ENCODE results near the gene RIMKLA. TPM values are rescaled to one million over a fixed set of nuclear protein-coding genes. Genes with fewer than 3 reads are reported as not detected.

Gene RIMKLA
- total RNA-seq, 1 donor from 2014 or later: 0.25 TPM

DNA sequence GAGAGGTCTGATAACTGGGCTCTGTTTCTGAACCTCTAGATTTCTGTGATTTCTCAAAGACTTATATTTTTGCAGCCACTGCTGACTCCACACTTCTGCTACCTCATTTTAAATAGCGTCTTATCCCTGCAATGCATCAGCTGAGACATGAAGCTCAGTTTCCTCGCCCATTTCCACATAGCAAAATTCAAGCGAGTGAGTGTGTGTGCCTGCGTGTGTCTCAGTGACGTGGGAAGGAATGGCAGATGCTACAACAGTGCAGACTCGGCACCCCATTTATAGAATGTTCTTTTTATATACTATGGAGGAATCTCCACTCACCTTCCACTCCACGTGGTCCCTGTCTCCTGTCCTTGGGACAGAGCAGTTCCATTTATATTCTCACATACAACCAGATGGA, 39.5 kb downstream of the RIMKLA start:
- Histone ChIP-seq H3K27me3 (no peaks in the 10 kb centered on the region), H3K4me3 (no peak overlapping the region), H3K36me3 (no peaks in the 10 kb centered on the region), H3K9me3 (no peaks in the 10 kb centered on the region), H3K4me1 (peaks cover 19% of the 10 kb centered on the region), H3K27ac (no peak overlapping the region)
- intact Hi-C loops (cut with DNase I): no loop called here
- DNase-seq (ENCODE audit: extremely low spot score in 2 of 2): no peak
- TF ChIP-seq, protein P1, sequence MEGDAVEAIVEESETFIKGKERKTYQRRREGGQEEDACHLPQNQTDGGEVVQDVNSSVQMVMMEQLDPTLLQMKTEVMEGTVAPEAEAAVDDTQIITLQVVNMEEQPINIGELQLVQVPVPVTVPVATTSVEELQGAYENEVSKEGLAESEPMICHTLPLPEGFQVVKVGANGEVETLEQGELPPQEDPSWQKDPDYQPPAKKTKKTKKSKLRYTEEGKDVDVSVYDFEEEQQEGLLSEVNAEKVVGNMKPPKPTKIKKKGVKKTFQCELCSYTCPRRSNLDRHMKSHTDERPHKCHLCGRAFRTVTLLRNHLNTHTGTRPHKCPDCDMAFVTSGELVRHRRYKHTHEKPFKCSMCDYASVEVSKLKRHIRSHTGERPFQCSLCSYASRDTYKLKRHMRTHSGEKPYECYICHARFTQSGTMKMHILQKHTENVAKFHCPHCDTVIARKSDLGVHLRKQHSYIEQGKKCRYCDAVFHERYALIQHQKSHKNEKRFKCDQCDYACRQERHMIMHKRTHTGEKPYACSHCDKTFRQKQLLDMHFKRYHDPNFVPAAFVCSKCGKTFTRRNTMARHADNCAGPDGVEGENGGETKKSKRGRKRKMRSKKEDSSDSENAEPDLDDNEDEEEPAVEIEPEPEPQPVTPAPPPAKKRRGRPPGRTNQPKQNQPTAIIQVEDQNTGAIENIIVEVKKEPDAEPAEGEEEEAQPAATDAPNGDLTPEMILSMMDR (IDR thresholded peaks at IDR 0.05): no peak
- no peak for TF ChIP-seq POLR2AphosphoS5 (IDR thresholded peaks at IDR 0.05; ENCODE audit: insufficient read depth in 1 of 2, low read depth in 1 of 2)

DNA sequence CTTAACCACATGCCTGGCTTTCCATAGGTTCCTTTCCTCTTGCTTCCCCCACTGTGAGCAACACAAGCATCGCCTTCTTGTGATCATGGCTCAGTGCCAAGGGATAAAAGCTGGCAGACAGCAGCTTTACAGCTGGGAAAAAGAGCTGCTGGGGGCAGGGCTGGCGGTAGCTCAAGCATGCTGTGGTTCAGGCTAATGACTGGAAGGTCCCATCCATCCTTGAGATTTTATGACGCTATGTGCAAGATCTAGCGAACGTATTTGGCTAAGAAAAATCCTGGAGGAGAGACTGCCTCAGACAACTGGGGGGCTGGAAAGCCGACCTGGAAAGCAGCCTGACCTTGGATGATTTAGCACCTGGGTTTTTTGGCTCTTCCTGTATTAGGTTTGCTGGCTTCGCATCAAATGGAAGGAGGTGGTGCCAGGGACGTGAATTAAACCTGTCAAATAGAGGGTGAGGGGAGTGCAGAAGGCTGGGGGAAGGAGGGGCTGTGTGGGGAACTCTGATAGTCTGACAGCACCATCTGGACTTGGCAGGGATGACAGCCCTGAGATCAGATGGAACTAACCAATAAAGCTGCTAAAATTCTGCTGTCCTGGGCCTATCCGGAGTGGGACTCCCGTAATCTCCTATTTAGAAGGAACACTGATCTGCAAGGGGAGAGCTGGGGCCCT, 40.5 kb downstream of the RIMKLA start:
- Histone ChIP-seq H3K4me3 (no peak overlapping the region), H3K27me3 (no peaks in the 10 kb centered on the region), H3K36me3 (no peaks in the 10 kb centered on the region), H3K27ac (no peak overlapping the region), H3K4me1 (peaks cover 19% of the 10 kb centered on the region), H3K9me3 (no peaks in the 10 kb centered on the region)
- TF ChIP-seq, protein P1 (IDR thresholded peaks at IDR 0.05): no peak
- TF ChIP-seq POLR2A (IDR thresholded peaks at IDR 0.05): no peak
- TF ChIP-seq POLR2AphosphoS5 (IDR thresholded peaks at IDR 0.05; ENCODE audit: insufficient read depth in 1 of 2, low read depth in 1 of 2): no peak
- no peak for DNase-seq (ENCODE audit: extremely low spot score in 2 of 2)
- intact Hi-C loops (cut with DNase I): no loop called here

- no peak overlapping the region for H3K4me3 ChIP-seq
- H3K9me3 ChIP-seq: no peaks in the 10 kb centered on the region
- H3K4me1 ChIP-seq: peaks cover 19% of the 10 kb centered on the region
- intact Hi-C loops (cut with DNase I): no loop called here
- no peaks in the 10 kb centered on the region for H3K36me3 ChIP-seq
- no peaks in the 10 kb centered on the region for H3K27me3 ChIP-seq
- DNase-seq (ENCODE audit: extremely low spot score in 2 of 2): no peak
- H3K27ac ChIP-seq: no peak overlapping the region
- TF ChIP-seq POLR2A (IDR thresholded peaks at IDR 0.05): no peak
- no peak for TF ChIP-seq POLR2AphosphoS5 (IDR thresholded peaks at IDR 0.05; ENCODE audit: insufficient read depth in 1 of 2, low read depth in 1 of 2)
- TF ChIP-seq, protein P1 (IDR thresholded peaks at IDR 0.05): no peak
Measured at GRCh38 chr1:42422737-42423136, 42.1 kb downstream of the RIMKLA start.

GRCh38 chr1:42423681-42424080, 43.1 kb downstream of the RIMKLA start:
- no peak for TF ChIP-seq POLR2AphosphoS5 (IDR thresholded peaks at IDR 0.05; ENCODE audit: insufficient read depth in 1 of 2, low read depth in 1 of 2)
- TF ChIP-seq POLR2A (IDR thresholded peaks at IDR 0.05): no peak
- TF ChIP-seq, protein P1 (IDR thresholded peaks at IDR 0.05): no peak
- Histone ChIP-seq H3K27ac (no peak overlapping the region), H3K4me1 (peaks cover 19% of the 10 kb centered on the region), H3K9me3 (no peaks in the 10 kb centered on the region), H3K36me3 (no peaks in the 10 kb centered on the region), H3K4me3 (no peak overlapping the region), H3K27me3 (no peaks in the 10 kb centered on the region)
- DNase-seq (ENCODE audit: extremely low spot score in 2 of 2): no peak
- intact Hi-C loops (cut with DNase I): no loop called here

GRCh38 chr1:42424201-42424600, 43.6 kb downstream of the RIMKLA start:
- Histone ChIP-seq H3K27ac (no peak overlapping the region), H3K36me3 (no peaks in the 10 kb centered on the region), H3K4me3 (no peak overlapping the region), H3K9me3 (no peaks in the 10 kb centered on the region), H3K27me3 (no peaks in the 10 kb centered on the region), H3K4me1 (peaks cover 19% of the 10 kb centered on the region)
- TF ChIP-seq POLR2AphosphoS5 (IDR thresholded peaks at IDR 0.05; ENCODE audit: insufficient read depth in 1 of 2, low read depth in 1 of 2) (no peak), POLR2A (IDR thresholded peaks at IDR 0.05) (no peak)
- TF ChIP-seq, protein P1 (IDR thresholded peaks at IDR 0.05): no peak
- DNase-seq (ENCODE audit: extremely low spot score in 2 of 2): no peak
- intact Hi-C loops (cut with DNase I): no loop called here

Data from vagina (tissue), 2 donors.